ENCODE data around the gene MOBP.

The MOBP gene

DNA sequence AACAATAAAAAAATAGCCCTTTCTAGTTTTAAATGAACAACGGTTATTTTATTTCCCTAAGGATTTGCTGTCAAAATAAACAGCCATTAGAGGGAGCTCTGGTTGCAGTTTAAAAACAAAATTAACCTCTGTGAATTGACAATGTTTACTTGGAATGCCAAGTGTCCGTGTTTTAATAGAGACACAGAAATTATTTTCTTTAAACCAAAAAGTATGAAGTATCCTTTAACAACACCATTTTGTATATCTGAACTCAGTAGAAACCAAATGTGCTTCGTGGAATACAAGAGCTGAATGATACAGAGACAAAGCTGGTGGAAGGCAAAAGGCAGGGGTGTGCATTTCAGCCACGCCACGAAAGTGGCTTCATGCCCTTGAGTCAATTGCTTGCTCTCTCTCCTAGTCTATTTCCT is 74.4 kb downstream of the MOBP start:
- DNase-seq (ENCODE audit: low spot score): peak; percentile 25

DNA sequence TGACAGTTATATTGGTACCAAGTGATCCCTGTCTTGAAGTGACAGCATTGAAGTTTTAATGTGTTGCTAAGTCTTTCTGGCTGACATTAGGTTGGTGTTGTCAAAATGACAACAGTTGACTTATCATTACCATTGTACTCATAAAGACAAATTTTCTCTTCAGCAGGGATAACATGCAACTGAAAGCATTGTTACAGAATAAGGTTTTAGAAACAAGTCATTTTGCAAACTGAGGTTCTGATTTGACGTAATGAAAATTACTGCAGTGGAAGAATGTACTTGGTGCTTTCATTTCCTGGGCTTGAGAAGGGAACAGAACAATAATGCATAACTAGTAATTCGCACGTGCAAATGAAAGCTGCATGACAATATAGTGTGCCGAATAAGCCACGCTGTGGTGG is 75.1 kb downstream of the MOBP start:
- no peak for DNase-seq (ENCODE audit: low spot score)

DNA sequence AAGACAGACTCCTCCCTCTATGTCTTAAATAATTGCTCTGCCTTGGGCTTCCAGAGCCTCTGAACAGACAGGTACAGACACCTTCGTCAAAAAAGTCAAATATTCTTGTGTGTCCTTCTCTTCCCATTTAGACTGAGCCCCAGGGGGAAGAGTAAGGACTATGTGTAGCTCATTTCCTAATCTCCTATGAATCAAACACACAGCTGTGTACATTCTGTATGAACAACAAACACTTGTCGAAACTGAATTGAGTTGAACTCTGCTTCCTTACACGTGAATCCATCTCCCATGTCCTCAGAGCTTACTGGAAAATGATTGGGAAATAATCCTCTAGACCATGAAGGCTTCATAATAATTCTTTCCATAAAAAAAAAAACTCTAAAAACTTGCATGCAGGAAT is 80.8 kb downstream of the MOBP start:
- no peak for DNase-seq (ENCODE audit: low spot score)

DNA sequence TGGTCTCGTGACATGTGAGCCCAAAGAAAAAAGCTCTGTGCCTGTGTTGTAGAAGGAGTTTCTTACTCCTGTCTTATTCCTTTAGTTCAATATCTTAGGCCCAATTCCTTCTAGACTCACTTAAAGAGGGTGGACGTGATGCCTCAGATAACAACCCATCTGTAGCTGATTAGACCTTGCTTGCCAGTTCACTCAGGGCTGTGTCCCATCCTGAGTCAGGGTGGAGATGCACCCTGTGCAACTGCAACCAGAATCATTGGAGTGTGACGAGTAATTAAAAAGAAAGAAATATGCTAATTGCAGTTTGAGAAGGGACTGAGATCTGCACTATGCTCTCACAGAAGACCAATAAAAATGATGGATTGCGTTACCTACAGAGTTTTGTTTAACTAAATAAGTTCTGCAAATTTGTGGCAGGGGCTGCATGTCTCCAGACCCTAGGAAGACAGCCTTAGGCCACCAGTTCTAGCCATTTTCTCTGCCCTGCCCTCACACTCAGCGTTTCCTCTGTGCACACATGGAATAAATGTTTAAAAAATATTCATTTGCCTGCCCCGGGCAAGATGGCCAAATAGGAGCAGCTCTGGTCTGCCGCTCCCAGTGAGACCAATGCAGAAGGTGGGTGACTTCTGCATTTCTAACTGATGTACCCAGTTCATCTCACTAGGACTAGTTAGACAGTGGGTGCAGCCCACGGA is 83.0 kb downstream of the MOBP start:
- no peak for DNase-seq (ENCODE audit: low spot score)

All from AG20443 (cell line).